HG03095 (cell line): ENCODE data around the gene CYFIP2.

Experiments used
- ATAC-seq: cut with Tn5 transposase; IDR thresholded peaks from one replicate; pipeline ENCODE4 v1.9.1; 2021; ENCODE audit warnings: moderate library complexity; ENCODE audit not compliant: unreplicated experiment

CYFIP2 gene

DNA sequence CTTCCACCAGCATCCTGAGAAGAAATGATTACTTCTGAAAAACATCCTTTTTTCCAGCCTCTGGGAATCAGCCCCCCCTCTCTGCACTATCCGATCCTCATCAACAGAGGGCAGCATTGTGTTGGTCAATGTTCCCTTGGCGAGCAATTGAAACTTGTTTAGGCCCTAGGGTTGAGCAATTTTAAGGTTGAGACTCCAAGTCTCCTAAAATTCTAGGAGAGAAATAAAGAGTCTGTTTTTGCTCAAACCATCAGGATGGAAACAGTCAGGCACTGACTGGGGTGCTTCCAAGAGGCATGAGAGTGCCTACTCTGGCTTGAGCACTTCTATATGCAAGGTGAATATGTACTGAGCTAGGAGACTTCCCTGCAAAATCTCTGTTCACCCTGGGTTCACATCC is 12.4 kb upstream of the CYFIP2 start:
- ATAC-seq = peak; percentile 48

DNA sequence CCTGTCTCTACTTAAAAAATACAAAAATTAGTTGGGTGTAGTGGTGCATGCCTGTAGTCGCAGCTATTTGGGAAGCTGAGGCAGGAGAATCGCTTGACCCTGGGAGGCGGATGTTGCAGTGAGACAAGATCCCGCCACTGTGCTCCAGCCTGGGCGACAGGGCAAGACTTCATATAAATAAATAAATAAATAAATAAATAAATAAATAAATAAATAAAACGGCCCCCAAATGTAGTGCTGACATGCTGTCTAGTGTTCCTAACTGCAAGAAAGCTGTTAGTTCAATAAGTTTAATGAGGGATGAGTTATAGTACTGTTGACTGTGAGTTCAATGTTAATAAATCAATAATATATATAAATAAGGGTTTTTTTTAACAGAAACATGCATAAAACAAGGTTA is 7.5 kb upstream of the CYFIP2 start:
- ATAC-seq = no peak

DNA sequence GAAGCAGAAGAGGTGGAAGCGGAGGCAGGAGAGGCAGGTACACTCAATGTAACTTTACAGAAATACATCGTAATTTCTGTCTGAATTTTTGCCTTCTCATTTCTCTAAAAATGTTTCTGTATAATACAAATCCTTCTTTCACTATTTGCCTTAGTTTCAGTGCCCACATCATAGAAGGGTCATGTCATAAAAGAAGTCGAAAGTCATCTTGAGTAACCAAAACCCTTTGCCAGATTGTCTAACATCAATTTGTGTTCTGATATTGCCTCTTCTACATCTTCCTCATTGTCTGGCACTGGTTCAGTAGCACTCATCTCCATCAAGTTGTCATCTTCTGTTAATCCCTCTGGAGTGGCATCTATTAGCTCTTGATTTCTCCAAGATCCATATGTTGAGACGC is 6.2 kb upstream of the CYFIP2 start:
- no peak for ATAC-seq

DNA sequence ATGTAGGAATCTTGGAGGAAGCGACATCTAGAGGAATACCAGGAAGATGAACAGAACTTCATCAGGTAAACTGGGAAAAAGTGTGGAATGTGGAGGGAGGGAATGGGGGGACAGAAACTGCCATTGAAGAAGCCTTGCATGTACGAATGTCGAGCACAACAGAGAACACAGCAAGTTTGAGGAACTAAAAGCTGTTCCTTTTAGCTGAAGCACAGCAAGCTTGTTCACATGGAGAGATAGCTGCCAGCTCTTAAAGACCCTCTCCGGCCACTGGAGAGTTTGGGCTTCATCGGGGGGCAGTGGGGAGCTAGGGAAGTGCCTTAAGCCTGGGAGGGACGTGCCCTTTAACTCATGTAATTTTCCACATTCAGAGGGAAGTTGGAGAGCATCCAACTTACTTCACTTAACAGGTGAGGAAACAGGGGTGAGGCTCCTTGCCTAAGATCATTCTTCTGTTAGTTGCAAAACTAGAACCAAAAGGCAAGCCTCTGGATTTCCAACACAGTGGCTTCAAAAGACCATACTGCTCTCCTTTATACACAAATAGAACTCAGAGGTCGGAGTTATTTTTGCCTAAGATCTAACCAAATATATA is 2.3 kb upstream of the CYFIP2 start:
- ATAC-seq = no peak

DNA sequence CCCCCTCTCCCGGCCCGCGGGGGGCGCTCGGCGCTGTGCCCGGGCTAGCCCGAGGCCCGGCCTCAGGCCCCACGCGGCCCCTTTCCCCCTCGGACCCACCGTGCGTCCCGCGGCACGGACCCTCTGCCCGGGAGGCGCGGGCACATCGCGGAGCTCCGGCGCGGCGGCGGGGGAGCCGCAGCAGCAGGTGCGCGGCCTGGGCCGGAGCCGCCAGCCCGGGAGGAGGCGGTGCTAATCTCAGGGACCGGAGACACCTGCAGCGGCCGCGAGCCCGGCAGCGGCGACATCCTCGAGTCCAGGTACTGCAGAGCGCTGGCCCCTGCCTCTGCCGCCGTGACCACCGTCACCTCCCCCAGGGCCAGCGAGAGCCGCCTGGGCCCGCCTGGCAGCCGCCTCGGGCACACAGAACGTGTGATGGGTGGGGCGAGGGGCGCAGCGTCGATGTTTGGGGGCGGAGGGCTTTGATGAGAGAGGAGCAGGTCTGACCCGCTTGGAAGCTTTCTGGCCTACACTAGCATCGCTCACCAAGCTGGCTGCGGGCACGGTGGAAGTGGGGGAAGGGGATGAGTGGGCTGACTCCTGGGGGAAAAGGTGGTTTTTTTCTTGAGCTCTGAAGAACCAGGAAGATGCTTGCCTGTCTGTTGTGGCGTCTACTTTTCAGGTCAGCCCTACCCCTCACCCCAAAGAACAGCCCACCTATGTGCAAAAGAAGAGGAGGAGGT is 524 bp downstream of the CYFIP2 start:
- peak; percentile 41 for ATAC-seq

DNA sequence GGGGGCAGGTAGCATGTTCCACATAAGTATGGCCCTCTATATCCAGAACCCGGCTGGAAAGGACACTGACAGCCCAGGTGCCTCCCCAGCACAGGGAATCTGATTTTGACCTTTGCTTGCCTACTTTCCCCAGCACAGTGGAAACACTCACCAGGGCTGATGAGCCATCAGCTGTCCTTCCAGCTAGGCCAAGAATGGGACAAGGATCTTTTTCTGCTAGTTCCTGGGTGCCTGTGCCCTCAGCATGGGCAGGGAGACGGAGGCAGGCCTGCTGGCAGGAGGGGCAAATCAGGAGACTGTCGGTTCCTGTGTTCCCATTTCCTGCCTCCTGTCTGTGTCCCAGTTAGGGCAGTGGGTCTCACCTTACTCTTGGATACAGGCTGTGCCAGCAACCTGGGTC is 1.1 kb downstream of the CYFIP2 start:
- no peak for ATAC-seq

DNA sequence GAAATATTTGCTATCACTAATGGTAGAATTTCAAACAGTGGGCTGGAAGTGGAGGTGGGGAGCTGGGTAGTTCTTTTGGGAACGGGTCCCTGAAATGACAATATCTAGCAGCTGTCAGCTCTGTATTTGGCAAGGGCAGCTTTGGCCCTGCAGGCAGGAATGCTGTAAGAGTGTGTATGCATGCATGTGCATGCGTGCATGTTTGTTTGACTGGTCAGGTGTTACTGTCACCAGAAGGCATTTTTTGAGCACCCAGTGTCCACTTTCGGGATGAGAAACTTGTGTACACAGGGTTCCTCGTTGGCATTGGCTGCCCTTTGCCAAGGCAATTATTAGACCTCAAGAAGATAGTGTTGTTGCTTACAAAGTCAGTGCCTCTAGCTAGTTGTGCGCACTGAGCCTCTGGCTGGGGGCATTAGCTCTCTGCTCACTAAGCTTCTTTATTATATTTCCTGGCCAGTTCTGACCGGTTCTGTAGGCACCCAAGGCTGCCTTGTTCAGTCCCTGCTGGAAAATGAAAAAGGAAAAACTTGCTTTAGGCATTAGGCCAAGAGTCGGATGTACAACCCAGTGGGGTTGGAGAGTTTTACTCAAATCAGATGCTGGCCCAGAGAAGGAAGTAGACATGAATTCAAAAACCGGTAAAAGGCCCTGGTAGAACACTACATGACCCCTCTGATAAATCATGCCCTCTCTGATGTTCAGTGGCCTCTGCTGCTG is 2.0 kb downstream of the CYFIP2 start:
- ATAC-seq = no peak

DNA sequence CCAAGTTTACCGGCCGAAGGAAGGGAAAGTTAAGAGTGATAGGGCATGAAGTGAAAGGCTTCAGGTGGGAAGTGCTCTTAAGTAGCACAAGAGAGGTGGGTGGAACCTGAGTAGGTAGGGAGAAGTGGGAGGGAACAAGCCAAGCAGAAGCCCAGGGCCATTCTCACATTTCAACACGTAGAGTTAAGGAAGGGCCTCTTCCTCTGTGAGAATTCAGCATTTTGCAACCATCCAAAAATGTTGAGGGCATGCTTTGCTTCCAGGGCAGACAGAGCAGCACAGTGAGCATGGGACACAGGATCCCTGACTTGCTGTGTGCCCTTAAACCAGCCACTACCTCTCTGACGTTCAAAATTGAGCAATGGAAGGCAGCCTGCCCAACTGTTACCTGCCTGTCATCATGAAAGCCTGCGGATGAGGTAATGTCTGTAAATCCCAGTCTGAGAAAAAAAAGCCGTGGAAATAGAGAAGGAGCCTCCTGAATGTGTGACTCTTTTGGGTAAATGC is 3.3 kb downstream of the CYFIP2 start:
- ATAC-seq = no peak

DNA sequence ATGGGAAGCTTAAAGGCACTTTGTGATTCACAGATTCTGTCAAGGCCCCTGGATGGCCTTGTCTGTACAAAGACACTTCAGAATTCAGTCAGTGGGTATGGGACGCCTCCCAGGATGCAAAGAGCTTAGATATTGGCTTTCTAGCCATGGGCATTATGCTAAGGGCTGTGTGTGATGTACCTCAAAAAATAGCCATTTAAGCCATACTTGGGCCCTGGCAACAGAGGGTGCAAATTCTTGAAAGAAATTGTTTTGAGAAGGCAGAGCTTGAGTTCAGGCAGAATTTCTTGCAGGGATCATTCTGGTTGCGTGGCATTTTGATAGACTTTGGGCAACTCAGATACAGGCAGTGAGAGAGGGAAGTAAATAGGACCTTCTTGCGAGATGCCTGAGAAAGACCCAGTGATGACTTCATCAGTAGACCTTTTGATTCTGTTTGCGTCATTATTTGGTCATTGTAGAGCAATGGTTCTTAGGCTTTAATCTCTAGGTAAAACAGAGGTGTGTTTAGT is 3.9 kb downstream of the CYFIP2 start:
- no peak for ATAC-seq

DNA sequence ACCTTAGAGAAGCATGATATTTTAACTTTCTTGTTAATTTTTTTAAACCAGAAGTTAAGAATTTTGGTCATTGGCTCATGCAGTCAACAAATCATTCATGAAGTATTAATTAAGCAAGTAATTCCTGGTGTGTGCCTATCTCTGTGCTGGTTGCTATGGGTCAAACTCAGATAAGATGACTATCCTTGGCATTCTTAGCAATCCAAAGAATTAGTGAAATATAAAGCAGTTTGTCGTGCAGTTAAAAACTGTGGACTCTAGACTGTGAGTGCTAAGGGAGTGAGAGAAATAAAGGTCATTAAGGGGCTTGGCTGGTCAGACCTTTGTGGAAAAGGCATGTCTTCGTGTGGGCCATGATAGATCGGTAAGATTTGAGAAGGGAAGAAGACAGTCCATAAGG is 4.8 kb downstream of the CYFIP2 start:
- ATAC-seq = no peak

DNA sequence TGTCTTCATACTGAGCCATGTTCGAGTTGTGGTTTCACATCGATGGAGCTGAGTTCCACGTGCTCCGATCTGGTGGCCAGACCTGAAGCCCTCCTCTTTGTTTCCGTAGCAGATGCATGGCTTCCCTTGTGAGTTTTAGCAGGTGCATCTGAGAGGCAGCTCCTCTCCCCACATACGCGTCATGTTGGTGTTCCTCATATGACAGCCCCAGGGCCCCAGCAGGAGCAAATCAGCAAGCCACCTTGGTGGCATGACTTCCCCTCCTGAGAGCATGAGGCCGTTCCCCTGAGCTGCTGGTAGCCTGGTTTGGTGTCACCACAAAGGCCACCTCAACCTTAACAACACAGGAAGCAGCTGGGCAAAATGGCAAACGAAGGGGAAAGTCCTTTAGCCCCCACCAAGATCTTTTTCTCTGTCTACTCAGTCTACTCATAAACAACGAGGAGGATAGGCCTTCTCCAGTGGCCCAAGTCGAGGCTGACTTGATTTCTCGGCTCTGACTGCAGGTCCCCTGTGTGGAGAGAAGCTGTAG is 5.9 kb downstream of the CYFIP2 start:
- ATAC-seq = peak; percentile 77

DNA sequence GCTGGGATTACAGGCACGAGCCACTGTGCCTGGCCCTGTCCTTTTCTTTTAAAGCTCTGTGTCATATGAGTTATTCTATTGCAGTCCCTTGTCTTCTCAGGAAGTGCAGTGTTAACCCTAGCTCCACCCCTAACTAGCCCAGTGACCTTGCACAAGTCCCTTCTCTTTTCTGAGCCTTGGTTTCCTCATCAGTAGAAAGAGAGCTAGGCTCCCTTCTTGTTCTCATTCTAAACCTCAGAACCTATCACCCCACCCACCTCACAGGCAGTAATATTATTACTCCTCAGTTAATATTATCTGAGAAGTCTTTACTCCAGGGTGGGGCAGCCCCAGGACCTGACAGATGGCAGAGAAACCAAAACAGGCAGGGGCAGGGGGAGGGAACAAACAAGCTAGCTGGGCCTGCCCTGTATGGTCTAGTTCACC is 7.2 kb downstream of the CYFIP2 start:
- ATAC-seq = peak; percentile 54

DNA sequence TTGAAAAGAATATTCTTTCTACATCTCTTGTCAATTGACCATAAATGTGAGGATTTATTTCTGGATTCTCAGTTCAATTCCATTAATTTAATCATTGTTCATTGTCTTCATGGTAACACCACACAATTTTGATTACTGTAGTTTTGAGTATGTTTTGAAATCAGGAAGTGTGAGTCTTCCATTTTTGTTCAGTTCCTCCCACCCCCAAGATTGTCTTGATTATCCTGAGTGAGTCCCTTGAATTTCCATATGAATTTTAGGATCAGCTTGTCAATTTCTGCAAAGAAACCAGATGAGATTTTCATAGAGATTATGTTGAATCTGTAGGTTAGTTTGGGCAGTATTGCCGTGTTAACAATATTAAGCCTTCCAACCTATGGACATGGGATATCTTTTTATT is 9.5 kb downstream of the CYFIP2 start:
- ATAC-seq = no peak

DNA sequence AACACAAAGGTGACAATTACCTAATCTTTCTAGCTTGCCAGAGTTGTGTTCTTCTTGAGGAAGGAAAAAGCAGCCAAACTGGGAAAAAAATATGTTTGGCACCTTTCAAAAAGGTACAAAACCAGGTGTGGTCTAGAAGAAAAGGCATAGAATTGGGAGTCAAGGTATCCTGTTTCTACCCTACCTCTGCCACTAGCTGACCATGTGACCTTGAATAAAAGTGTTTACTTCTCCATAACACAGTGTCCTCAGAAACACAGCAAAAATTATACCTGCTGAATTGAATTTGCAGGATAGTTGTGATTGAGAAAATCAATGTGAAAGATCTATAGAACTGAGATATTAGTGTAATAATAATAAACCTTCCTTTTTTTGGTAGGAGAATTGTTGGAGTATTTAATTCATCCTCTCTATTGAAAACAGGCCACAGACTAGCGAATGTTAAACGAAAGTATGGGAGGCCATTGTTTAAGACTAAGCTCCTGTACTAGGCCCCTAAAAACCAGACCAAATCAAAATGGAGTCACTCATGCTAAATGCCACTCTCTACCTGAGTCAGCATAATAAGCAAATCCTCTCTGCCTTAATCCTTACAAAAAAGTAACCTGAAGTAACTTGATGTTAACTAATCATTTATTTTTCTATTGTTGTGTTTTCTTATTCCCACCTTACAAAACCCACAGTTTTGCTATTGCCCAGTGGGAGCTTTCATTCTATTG is 12.6 kb downstream of the CYFIP2 start:
- no peak for ATAC-seq

DNA sequence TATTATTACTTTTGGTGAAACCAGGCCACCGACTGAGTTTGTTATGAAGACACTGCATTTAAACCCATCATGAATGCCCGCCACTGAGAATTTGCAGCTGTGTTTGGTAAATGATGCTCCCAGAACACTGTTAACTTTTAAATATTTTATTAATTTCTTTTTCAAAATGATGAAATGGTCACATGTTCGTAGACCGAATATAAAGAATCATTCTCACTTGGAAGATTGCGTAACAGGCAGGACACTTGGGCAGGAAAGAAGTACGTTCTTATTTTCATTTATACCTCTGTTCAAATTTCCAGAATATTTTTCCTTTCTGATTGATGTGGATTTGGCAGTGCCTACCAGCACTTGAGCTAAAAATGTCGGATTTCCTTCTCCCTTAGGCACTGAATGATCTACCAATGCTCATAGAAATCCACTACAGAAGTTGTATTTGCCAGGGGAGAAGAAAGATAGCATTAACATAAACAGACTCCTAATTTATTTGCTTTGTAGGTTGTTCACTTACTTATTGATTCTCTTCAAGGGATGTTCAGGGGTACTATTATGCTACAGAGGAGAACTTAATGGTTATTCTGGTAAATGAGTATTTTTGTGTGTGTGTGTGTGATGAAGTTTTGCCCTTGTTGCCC is 13.8 kb downstream of the CYFIP2 start:
- no peak for ATAC-seq

DNA sequence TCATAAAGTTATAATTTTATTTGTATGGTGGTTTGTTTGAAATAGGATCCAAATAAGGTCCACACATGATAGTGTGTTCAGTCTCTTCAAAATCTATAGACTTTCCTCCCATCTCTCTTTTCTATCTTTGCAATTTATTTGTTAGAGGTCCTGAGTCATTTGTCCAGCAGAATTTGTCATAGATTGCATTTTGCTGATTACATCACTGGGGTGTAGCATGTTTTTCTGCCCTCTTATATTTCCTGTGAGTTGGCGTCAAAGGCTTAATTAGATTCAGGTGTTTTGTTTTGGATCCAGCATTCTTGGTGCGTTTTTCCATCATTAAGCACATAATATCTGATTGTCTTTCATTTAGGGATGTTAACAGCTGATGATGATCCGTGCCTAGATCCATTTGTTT is 15.0 kb downstream of the CYFIP2 start:
- no peak for ATAC-seq

DNA sequence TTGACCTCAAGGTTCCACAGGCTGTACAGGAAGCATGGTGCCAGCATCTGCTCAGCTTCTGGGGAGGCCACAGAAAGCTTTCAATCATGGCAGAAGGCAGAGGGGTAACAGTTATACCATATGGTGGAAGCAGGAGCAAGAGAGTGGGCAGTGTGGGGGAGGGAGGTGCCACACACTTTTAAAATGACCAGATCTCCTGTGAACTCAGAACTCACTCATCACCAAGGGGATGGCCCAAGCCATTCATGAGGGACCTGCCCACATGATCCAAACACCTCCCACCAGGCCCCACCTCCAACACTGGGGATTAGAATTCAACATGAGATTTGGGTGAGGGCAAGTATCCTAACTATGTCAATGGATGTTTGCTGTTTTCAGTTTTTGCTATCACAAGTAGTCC is 16.2 kb downstream of the CYFIP2 start:
- ATAC-seq = no peak

DNA sequence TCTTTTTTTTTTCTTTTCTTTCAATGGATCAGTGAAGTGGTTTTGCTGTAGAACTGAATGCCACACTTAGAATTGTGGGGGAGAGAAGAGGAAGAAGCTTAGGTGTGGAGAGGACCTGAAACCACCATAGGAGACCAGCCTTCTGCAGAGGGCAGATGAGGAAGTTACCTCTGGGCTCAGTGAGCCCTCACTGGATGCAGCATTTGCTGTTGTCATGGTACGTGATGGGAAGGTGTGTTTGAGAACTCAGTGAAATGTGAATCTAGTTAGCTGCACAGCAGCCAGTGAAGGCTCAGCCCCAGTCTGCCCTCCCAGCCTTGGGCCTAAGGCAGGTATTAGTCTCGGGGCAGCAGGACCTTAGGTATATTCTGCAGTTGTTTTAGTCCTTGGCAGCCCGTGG is 17.5 kb downstream of the CYFIP2 start:
- ATAC-seq = peak; percentile 98

DNA sequence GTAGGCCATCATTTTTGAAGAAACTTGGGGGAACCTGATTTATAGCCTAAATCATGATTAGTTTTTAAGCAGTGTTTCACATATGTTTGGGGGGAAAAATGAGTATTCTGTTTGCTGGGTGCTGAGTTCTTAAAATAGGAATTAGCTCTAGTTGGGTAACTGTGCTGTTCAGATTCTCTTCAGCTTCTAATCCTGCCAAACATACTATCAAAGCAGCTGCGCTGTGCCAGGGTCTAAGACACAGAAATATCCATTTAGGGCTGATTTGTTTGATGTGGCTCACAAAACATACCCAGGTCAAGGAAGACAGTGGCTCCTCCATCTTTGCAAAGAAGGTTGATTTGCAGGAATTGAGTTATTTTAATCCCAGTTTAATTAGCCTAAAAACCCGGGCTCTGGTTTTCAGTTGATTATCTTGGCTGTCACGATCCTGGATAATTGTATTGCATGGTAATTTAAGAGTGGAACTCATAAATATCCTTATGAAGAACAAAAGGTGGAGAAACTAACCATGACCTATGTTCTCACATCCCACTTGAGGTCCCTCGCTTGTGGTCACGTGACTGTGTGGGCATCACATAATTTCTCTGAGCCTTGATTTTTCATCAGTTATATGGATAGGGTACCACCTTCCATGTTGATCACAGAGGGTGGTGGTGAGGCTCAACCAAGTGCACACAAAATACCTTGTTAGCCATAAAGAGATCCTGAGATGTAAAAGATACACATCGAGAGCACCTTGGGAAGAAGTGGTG is 18.7 kb downstream of the CYFIP2 start:
- no peak for ATAC-seq
